HepG2 (cell line): ENCODE results near the gene MADCAM1. TPM values are rescaled to one million over a fixed set of nuclear protein-coding genes. Genes with fewer than 3 reads are reported as not detected.

Source experiments
- HMG20A ChIP-seq: IDR thresholded peaks from 2 replicates; pipeline ENCODE4 v1.6.1; 2016; ENCODE audit warnings: borderline replicate concordance
- HMGA1 ChIP-seq: sonication (generic); formaldehyde crosslinking; conservative IDR thresholded peaks from 2 replicates; pipeline ENCODE4 v1.4.0; 2020; ENCODE audit warnings: missing genetic modification reagents
- HOXA3 ChIP-seq: sonication (generic); formaldehyde crosslinking; IDR thresholded peaks from 2 replicates; pipeline ENCODE4 v1.5.0; 2020; ENCODE audit warnings: missing genetic modification reagents
- IKZF1 ChIP-seq: fragments of 450-650 bp; IDR thresholded peaks from 2 replicates; pipeline ENCODE4 v1.7.1; 2016
- KLF16 ChIP-seq, 2 experiments: sonication (generic) in 1 of 2; formaldehyde crosslinking in 1 of 2; IDR thresholded peaks; 2 replicates each; pipeline versions ENCODE4 v1.6.1 to v1.8.0; 2016 to 2023; ENCODE audit warnings: missing genetic modification reagents in 2 of 2, missing compliant biosample characterization in 1 of 2
- MAF1 ChIP-seq: sonication (generic); formaldehyde crosslinking; IDR thresholded peaks from 2 replicates; pipeline ENCODE4 v1.5.0; 2020; ENCODE audit warnings: missing genetic modification reagents, borderline replicate concordance
- MEIS1 ChIP-seq: sonication (generic); formaldehyde crosslinking; IDR thresholded peaks from 2 replicates; pipeline ENCODE4 v1.9.0; 2021; ENCODE audit warnings: mild to moderate bottlenecking, missing genetic modification reagents, moderate library complexity, borderline replicate concordance
- POLR2G ChIP-seq: fragments of 200-400 bp; formaldehyde crosslinking; IDR thresholded peaks from 2 replicates; pipeline ENCODE4 v1.6.1; 2018; ENCODE audit warnings: mild to moderate bottlenecking, low read depth, low read length, moderate library complexity
- SNRNP70 ChIP-seq: fragments of 200-400 bp; formaldehyde crosslinking; IDR thresholded peaks from 2 replicates; pipeline ENCODE4 v1.6.1; 2017; ENCODE audit warnings: mild to moderate bottlenecking, low read depth, low read length, moderate library complexity
- TOPORS ChIP-seq: sonication (generic); formaldehyde crosslinking; IDR thresholded peaks from 2 replicates; pipeline ENCODE4 v1.8.0; 2023; ENCODE audit warnings: mild to moderate bottlenecking, missing genetic modification reagents
- ZFP82 ChIP-seq: sonication (generic); formaldehyde crosslinking; IDR thresholded peaks from 2 replicates; pipeline ENCODE4 v1.5.1; 2020; ENCODE audit warnings: mild to moderate bottlenecking, missing genetic modification reagents, borderline replicate concordance
- ZNF234 ChIP-seq: sonication (generic); formaldehyde crosslinking; conservative IDR thresholded peaks from 2 replicates; pipeline ENCODE4 v1.5.1; 2020; ENCODE audit warnings: mild to moderate bottlenecking, missing genetic modification reagents
- ZNF354B ChIP-seq: sonication (generic); formaldehyde crosslinking; IDR thresholded peaks from 2 replicates; pipeline ENCODE4 v1.8.0; 2022; ENCODE audit warnings: mild to moderate bottlenecking, missing genetic modification reagents
- ZNF615 ChIP-seq: sonication (generic); formaldehyde crosslinking; IDR thresholded peaks from 2 replicates; pipeline ENCODE4 v1.5.0; 2020; ENCODE audit warnings: mild to moderate bottlenecking, missing genetic modification reagents, borderline replicate concordance
- ZNF775 ChIP-seq: sonication (generic); formaldehyde crosslinking; IDR thresholded peaks from 2 replicates; pipeline ENCODE4 v1.4.0; 2020; ENCODE audit warnings: missing genetic modification reagents, mild to moderate bottlenecking, moderate library complexity, borderline replicate concordance
- ZNF777 ChIP-seq: sonication (generic); formaldehyde crosslinking; IDR thresholded peaks from 2 replicates; pipeline ENCODE4 v1.4.0; 2020; ENCODE audit warnings: missing genetic modification reagents
- polyA plus RNA-seq, 8 experiments: library from polyadenylated mRNA; depleted of rRNA in 3 of 8; stranded (reverse) in 7 of 8; unstranded in 1 of 8; fragments of >200 nt; fragmentation: Illumina TruSeq in 4 of 8; extraction: Trizol in 4 of 8; gene quantifications; 2 replicates each; pipeline versions ENCODE4 v1.2.1 to v1.2.3, GENCODE V29; 2011 to 2016; ENCODE audit warnings: low read depth in 4 of 8, missing spikeins in 1 of 8, mixed read lengths in 1 of 8; ENCODE audit not compliant: insufficient read depth in 1 of 8
- total RNA-seq, 5 experiments: library from RNA; depleted of rRNA; stranded (reverse); fragments of >200 nt; fragmentation: Illumina TruSeq; extraction: Trizol; gene quantifications; 2 replicates each; pipeline ENCODE4 v1.2.3, GENCODE V29; 2016; ENCODE audit warnings: low read depth in 1 of 5
- TF ChIP-seq, protein P1 (sequence below): sonication (generic); formaldehyde crosslinking; IDR thresholded peaks from 2 replicates; pipeline ENCODE4 v1.5.0; 2020; ENCODE audit warnings: missing genetic modification reagents
- TF ChIP-seq, protein P2 (sequence below): sonication (generic); formaldehyde crosslinking; IDR thresholded peaks from 2 replicates; pipeline ENCODE4 v1.5.1; 2020; ENCODE audit warnings: missing genetic modification reagents, mild to moderate bottlenecking, borderline replicate concordance
- TF ChIP-seq, protein P3 (sequence below): sonication (generic); formaldehyde crosslinking; IDR thresholded peaks from 2 replicates; pipeline ENCODE4 v1.4.0; 2020; ENCODE audit warnings: missing genetic modification reagents, mild to moderate bottlenecking, borderline replicate concordance
- TF ChIP-seq, protein P4 (sequence below): sonication (generic); formaldehyde crosslinking; IDR thresholded peaks from 2 replicates; pipeline ENCODE4 v1.5.1; 2020; ENCODE audit warnings: mild to moderate bottlenecking, moderate library complexity, missing genetic modification reagents
- TF ChIP-seq, protein P5 (sequence below), 2 experiments: fragments of 450-650 bp in 1 of 2; sonication (generic) in 1 of 2; formaldehyde crosslinking; IDR thresholded peaks; 2 replicates each; pipeline versions ENCODE4 v1.5.0 to v1.8.0; 2020 to 2022; ENCODE audit warnings: mild to moderate bottlenecking in 1 of 2, missing genetic modification reagents in 1 of 2

MADCAM1 gene
- total and polyA plus RNA-seq, 2 of the 13 experiments (the other 11 are each of a cell fraction or from before 2014, with no cell fraction given) = 0.29 to 0.33 TPM

DNA sequence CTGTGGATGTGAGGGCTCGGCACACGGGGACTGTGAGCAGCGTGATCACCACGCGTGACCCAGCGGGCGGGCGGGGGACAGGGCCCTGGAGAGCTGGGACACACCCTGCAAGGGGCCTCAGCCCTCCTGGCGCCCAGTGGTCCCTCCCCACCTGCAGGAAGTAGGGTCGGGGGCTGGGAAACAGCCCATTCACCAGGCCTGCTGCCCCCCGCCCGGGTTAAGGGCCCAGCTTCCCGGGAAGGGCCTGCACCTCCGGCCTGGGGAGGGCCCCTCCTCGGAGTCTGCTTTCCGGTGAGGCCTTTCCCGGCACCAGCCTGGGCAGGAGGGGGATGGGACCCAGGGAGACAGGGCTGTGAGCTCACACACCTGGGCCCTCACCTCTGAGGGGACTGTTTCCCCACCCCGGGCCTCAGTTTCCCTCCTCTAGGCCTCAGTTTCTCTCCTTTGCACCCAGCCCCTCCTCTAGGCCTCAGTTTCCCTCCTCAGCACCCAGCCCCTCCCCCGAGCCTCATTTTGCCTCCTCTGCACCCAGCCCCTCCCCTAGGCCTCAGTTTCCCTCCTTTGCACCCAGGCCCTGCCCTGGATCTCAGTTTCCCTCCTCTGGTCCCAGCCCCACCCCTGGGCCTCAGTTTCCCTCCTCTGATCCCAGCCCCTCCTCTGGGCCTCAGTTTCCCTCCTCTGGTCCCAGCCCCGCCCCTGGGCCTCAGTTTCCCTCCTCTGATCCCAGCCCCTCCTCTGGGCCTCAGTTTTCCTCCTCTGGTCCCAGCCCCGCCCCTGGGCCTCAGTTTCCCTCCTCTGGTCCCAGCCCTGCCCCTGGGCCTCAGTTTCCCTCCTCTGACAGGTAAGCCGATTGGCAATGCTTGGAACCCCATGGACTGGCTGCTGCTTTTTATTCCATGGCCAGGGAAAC lies 1.9 kb upstream of the MADCAM1 start (continued):
- TF ChIP-seq, protein P1, sequence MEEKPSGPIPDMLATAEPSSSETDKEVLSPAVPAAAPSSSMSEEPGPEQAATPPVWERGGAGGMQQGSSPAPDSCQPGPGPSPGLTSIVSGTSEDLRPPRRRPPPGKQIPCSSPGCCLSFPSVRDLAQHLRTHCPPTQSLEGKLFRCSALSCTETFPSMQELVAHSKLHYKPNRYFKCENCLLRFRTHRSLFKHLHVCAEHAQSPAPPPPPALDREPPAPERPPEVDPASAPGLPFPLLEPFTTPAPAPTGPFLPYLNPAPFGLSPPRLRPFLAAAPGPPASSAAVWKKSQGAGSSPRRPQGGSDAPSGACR (CRISPR knock-in tag) = no peak
- TF ChIP-seq HMGA1 (CRISPR knock-in tag) = no peak
- no peak for TF ChIP-seq ZNF775
- no peak for TF ChIP-seq HMG20A (CRISPR knock-in tag)
- TF ChIP-seq MEIS1 (CRISPR knock-in tag) = no peak
- TF ChIP-seq ZNF615 (CRISPR knock-in tag) = no peak
- TF ChIP-seq TOPORS (CRISPR knock-in tag) = no peak
- TF ChIP-seq, protein P2, sequence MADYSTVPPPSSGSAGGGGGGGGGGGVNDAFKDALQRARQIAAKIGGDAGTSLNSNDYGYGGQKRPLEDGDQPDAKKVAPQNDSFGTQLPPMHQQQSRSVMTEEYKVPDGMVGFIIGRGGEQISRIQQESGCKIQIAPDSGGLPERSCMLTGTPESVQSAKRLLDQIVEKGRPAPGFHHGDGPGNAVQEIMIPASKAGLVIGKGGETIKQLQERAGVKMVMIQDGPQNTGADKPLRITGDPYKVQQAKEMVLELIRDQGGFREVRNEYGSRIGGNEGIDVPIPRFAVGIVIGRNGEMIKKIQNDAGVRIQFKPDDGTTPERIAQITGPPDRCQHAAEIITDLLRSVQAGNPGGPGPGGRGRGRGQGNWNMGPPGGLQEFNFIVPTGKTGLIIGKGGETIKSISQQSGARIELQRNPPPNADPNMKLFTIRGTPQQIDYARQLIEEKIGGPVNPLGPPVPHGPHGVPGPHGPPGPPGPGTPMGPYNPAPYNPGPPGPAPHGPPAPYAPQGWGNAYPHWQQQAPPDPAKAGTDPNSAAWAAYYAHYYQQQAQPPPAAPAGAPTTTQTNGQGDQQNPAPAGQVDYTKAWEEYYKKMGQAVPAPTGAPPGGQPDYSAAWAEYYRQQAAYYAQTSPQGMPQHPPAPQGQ (CRISPR knock-in tag) = no peak
- no peak for TF ChIP-seq HOXA3 (CRISPR knock-in tag)
- no peak for TF ChIP-seq MAF1 (CRISPR knock-in tag)
- TF ChIP-seq, protein P3, sequence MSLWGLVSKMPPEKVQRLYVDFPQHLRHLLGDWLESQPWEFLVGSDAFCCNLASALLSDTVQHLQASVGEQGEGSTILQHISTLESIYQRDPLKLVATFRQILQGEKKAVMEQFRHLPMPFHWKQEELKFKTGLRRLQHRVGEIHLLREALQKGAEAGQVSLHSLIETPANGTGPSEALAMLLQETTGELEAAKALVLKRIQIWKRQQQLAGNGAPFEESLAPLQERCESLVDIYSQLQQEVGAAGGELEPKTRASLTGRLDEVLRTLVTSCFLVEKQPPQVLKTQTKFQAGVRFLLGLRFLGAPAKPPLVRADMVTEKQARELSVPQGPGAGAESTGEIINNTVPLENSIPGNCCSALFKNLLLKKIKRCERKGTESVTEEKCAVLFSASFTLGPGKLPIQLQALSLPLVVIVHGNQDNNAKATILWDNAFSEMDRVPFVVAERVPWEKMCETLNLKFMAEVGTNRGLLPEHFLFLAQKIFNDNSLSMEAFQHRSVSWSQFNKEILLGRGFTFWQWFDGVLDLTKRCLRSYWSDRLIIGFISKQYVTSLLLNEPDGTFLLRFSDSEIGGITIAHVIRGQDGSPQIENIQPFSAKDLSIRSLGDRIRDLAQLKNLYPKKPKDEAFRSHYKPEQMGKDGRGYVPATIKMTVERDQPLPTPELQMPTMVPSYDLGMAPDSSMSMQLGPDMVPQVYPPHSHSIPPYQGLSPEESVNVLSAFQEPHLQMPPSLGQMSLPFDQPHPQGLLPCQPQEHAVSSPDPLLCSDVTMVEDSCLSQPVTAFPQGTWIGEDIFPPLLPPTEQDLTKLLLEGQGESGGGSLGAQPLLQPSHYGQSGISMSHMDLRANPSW = no peak
- no peak for TF ChIP-seq ZNF354B (CRISPR knock-in tag)
- TF ChIP-seq IKZF1 = no peak
- TF ChIP-seq SNRNP70 = no peak
- no peak for TF ChIP-seq ZNF777 (CRISPR knock-in tag)
- no peak for TF ChIP-seq POLR2G
- TF ChIP-seq, protein P4, sequence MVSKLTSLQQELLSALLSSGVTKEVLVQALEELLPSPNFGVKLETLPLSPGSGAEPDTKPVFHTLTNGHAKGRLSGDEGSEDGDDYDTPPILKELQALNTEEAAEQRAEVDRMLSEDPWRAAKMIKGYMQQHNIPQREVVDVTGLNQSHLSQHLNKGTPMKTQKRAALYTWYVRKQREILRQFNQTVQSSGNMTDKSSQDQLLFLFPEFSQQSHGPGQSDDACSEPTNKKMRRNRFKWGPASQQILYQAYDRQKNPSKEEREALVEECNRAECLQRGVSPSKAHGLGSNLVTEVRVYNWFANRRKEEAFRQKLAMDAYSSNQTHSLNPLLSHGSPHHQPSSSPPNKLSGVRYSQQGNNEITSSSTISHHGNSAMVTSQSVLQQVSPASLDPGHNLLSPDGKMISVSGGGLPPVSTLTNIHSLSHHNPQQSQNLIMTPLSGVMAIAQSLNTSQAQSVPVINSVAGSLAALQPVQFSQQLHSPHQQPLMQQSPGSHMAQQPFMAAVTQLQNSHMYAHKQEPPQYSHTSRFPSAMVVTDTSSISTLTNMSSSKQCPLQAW (CRISPR knock-in tag) = 0 out of 2 replicates have a peak, but pooled peaks have one; percentile 16
- no peak for TF ChIP-seq ZFP82
- TF ChIP-seq KLF16 (CRISPR knock-in tag; IDR thresholded peaks at IDR 0.05) = no peak
- no peak for TF ChIP-seq ZNF234 (CRISPR knock-in tag)
- TF ChIP-seq, protein P5, sequence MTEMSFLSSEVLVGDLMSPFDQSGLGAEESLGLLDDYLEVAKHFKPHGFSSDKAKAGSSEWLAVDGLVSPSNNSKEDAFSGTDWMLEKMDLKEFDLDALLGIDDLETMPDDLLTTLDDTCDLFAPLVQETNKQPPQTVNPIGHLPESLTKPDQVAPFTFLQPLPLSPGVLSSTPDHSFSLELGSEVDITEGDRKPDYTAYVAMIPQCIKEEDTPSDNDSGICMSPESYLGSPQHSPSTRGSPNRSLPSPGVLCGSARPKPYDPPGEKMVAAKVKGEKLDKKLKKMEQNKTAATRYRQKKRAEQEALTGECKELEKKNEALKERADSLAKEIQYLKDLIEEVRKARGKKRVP (CRISPR knock-in tag; IDR thresholded peaks at IDR 0.05) = no peak
